Neural cell (in vitro differentiated cells): ENCODE measurements around the gene CHST1. TPM values are rescaled to one million over a fixed set of nuclear protein-coding genes. Genes with fewer than 3 reads are reported as not detected.

Experiments used
- H2AFZ ChIP-seq: fragments of 200-600, 300-800 bp; sonication (generic), shearing (Covaris generic); 2 replicates; pipeline ENCODE4 v1.6.0; 2014; ENCODE audit warnings: low read depth, mild to moderate bottlenecking, antibody characterized with exemption, low read length, moderate library complexity
- H3F3A ChIP-seq: fragments of 200-600 bp; shearing (Covaris generic); 2 replicates; pipeline ENCODE4 v1.6.1; 2016; ENCODE audit warnings: mild to moderate bottlenecking, moderate library complexity, mixed read lengths, antibody characterized with exemption, low read length; ENCODE audit not compliant: insufficient read depth, poor library complexity, severe bottlenecking
- H3K27ac ChIP-seq: fragments of 200-600, 300-800 bp; sonication (generic), shearing (Covaris generic); 2 replicates; pipeline ENCODE4 v1.5.1; 2014; ENCODE audit warnings: mild to moderate bottlenecking, low read length, moderate library complexity
- H3K27me3 ChIP-seq: fragments of 300-800, 200-600 bp; sonication (generic), shearing (Covaris generic); 2 replicates; pipeline ENCODE4 v1.6.0; 2014; ENCODE audit warnings: mild to moderate bottlenecking, low read depth, low read length, moderate library complexity; ENCODE audit not compliant: insufficient read depth
- H3K36me3 ChIP-seq: fragments of 300-800, 200-600 bp; sonication (generic), shearing (Covaris generic); 2 replicates; pipeline ENCODE4 v1.5.1; 2014; ENCODE audit warnings: mild to moderate bottlenecking, antibody characterized with exemption, low read length, moderate library complexity; ENCODE audit not compliant: insufficient read depth
- H3K4me2 ChIP-seq: fragments of 300-800, 200-600 bp; sonication (generic), shearing (Covaris generic); 2 replicates; pipeline ENCODE4 v1.6.0; 2014; ENCODE audit warnings: mild to moderate bottlenecking, low read length
- H3K4me3 ChIP-seq: fragments of 300-800, 200-600 bp; sonication (generic), shearing (Covaris generic); 2 replicates; pipeline ENCODE4 v1.5.1; 2014; ENCODE audit warnings: mild to moderate bottlenecking, low read length, moderate library complexity
- H3K79me2 ChIP-seq: fragments of 200-600 bp; shearing (Covaris generic); replicated peaks from 2 replicates; pipeline ENCODE4 v1.6.0; 2014; ENCODE audit warnings: mild to moderate bottlenecking, low read length, moderate library complexity; ENCODE audit not compliant: insufficient read depth
- H3K9ac ChIP-seq: fragments of 300-800, 200-600 bp; sonication (generic), shearing (Covaris generic); 2 replicates; pipeline ENCODE4 v1.6.1; 2016; ENCODE audit warnings: mild to moderate bottlenecking, low read length, mixed read lengths
- H3K9me2 ChIP-seq: fragments of 200-600 bp; shearing (Covaris generic); 2 replicates; pipeline ENCODE4 v1.6.1; 2016; ENCODE audit warnings: mild to moderate bottlenecking, low read length, mixed read lengths; ENCODE audit not compliant: insufficient read depth
- H3K9me3 ChIP-seq: fragments of 200-600, 300-800 bp; sonication (generic), shearing (Covaris generic); 2 replicates; pipeline ENCODE4 v1.6.1; 2016; ENCODE audit warnings: mild to moderate bottlenecking, mixed run types, low read length, moderate library complexity, mixed read lengths
- H4K20me1 ChIP-seq: fragments of 200-600 bp; shearing (Covaris generic); 2 replicates; pipeline ENCODE4 v1.6.1; 2016; ENCODE audit warnings: mild to moderate bottlenecking, mixed run types; ENCODE audit not compliant: insufficient read depth
- EP300 ChIP-seq: fragments of 450-650 bp; conservative IDR thresholded peaks from 2 replicates; pipeline ENCODE4 v1.6.1; 2014; ENCODE audit warnings: antibody characterized with exemption, mild to moderate bottlenecking, moderate library complexity; ENCODE audit not compliant: poor library complexity, severe bottlenecking
- EZH2 ChIP-seq: fragments of 200-600, 300-800 bp; shearing (Covaris generic), sonication (generic); IDR thresholded peaks from 2 replicates; pipeline ENCODE4 v1.6.1; 2014; ENCODE audit warnings: antibody characterized with exemption, low read length, borderline replicate concordance, mild to moderate bottlenecking; ENCODE audit not compliant: insufficient read depth, poor library complexity, severe bottlenecking
- MXI1 ChIP-seq: fragments of 450-650 bp; conservative IDR thresholded peaks from 2 replicates; pipeline ENCODE4 v1.6.1; 2014; ENCODE audit warnings: antibody characterized with exemption, mild to moderate bottlenecking; ENCODE audit not compliant: poor library complexity, severe bottlenecking
- POLR2AphosphoS5 ChIP-seq: IDR thresholded peaks from 2 replicates; pipeline ENCODE4 v1.6.1; 2012
- RAD21 ChIP-seq: fragments of 450-650 bp; conservative IDR thresholded peaks from 2 replicates; pipeline ENCODE4 v1.6.1; 2014; ENCODE audit warnings: antibody characterized with exemption, mild to moderate bottlenecking, moderate library complexity
- SMC3 ChIP-seq: fragments of 450-650 bp; conservative IDR thresholded peaks from 2 replicates; pipeline ENCODE4 v1.6.1; 2014; ENCODE audit warnings: antibody characterized with exemption, mild to moderate bottlenecking, moderate library complexity; ENCODE audit not compliant: poor library complexity
- TAF1 ChIP-seq: IDR thresholded peaks from 2 replicates; pipeline ENCODE4 v1.6.1; 2012; ENCODE audit warnings: low read depth
- polyA plus RNA-seq: library from polyadenylated mRNA; depleted of rRNA; stranded (reverse); fragments of >200 nt; gene quantifications from 2 replicates; pipeline ENCODE4 v1.2.3, GENCODE V29; 2014
- TF ChIP-seq, protein P1 (sequence below): IDR thresholded peaks from 2 replicates; pipeline ENCODE4 v1.6.1; 2012; ENCODE audit warnings: borderline replicate concordance
- TF ChIP-seq, protein P2 (sequence below): fragments of 450-650 bp; IDR thresholded peaks from 2 replicates; pipeline ENCODE4 v1.5.1; 2014; ENCODE audit warnings: antibody characterized with exemption, mild to moderate bottlenecking, moderate library complexity; ENCODE audit not compliant: poor library complexity, severe bottlenecking

Gene CHST1
- polyA plus RNA-seq, 1 donor from 2014 or later = 16.2 TPM

DNA sequence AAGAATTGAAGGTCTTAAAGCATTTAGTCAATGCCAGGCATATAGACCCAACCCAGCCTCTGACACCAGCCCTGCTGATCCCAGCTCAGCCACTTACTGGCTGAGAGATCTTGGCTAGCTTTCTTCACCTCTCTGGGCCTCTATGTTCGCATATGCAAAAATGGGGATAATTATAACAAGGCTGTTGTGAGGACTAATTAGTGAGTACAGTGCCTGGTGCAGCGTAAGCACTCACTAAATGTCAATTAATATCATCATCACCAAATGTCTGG lies 10.5 kb downstream of the CHST1 start (continued):
- TF ChIP-seq EP300 (no peak), POLR2AphosphoS5 (no peak), RAD21 (no peak)

DNA sequence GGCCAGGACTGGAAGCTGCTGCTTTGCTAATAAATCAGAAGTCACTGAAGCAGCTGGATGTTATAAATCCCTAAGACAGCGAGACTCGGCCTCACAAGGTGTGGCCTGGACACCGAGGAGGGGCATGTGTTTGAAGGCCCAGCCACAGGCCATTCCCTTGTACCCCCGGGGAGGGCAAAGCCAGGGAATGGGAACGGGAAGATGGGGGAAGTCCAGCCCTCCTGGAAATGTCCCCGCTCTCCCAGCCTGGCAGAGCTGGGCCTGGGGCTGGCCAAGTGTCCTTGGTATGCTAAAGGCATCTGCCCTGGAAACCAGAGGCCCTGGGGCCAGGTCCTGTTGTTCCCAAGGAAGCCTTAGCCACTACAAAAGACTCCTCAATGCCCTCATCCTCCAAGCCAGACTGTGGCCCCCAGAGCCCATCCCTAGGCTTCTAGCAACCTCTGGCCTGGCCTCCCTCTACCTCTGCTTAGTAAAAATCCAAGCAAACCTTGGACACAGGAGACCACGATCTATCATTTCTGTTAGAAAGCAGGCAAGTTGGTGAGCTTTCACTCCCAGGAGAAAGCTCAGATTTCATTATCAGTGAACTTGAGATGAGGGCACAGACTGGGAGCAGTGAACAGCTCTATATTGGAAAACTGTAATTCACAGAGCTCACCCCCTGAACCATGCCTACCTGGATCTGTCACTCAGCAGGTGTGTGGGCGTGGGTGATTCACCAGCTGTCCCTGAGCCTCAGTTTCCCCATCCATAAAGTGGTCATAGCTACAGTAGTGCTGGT lies 11.0 kb downstream of the CHST1 start:
- no peak overlapping the region for H3K27ac ChIP-seq
- peaks cover 13% of the 10 kb centered on the region for H3K79me2 ChIP-seq
- H3K9me3 ChIP-seq = no peaks in the 10 kb centered on the region
- no peak overlapping the region for H2AFZ ChIP-seq
- no peak for TF ChIP-seq MXI1
- no peak for TF ChIP-seq EZH2
- no peak for TF ChIP-seq RAD21
- TF ChIP-seq, protein P1, sequence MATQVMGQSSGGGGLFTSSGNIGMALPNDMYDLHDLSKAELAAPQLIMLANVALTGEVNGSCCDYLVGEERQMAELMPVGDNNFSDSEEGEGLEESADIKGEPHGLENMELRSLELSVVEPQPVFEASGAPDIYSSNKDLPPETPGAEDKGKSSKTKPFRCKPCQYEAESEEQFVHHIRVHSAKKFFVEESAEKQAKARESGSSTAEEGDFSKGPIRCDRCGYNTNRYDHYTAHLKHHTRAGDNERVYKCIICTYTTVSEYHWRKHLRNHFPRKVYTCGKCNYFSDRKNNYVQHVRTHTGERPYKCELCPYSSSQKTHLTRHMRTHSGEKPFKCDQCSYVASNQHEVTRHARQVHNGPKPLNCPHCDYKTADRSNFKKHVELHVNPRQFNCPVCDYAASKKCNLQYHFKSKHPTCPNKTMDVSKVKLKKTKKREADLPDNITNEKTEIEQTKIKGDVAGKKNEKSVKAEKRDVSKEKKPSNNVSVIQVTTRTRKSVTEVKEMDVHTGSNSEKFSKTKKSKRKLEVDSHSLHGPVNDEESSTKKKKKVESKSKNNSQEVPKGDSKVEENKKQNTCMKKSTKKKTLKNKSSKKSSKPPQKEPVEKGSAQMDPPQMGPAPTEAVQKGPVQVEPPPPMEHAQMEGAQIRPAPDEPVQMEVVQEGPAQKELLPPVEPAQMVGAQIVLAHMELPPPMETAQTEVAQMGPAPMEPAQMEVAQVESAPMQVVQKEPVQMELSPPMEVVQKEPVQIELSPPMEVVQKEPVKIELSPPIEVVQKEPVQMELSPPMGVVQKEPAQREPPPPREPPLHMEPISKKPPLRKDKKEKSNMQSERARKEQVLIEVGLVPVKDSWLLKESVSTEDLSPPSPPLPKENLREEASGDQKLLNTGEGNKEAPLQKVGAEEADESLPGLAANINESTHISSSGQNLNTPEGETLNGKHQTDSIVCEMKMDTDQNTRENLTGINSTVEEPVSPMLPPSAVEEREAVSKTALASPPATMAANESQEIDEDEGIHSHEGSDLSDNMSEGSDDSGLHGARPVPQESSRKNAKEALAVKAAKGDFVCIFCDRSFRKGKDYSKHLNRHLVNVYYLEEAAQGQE = no peak
- TF ChIP-seq, protein P2, sequence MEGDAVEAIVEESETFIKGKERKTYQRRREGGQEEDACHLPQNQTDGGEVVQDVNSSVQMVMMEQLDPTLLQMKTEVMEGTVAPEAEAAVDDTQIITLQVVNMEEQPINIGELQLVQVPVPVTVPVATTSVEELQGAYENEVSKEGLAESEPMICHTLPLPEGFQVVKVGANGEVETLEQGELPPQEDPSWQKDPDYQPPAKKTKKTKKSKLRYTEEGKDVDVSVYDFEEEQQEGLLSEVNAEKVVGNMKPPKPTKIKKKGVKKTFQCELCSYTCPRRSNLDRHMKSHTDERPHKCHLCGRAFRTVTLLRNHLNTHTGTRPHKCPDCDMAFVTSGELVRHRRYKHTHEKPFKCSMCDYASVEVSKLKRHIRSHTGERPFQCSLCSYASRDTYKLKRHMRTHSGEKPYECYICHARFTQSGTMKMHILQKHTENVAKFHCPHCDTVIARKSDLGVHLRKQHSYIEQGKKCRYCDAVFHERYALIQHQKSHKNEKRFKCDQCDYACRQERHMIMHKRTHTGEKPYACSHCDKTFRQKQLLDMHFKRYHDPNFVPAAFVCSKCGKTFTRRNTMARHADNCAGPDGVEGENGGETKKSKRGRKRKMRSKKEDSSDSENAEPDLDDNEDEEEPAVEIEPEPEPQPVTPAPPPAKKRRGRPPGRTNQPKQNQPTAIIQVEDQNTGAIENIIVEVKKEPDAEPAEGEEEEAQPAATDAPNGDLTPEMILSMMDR = no peak
- TF ChIP-seq TAF1 = no peak
- TF ChIP-seq SMC3 = no peak
- TF ChIP-seq EP300 = no peak
- TF ChIP-seq POLR2AphosphoS5 = no peak
- H3F3A ChIP-seq = no peaks in the 10 kb centered on the region
- H3K9me2 ChIP-seq = no peaks in the 10 kb centered on the region
- no peaks in the 10 kb centered on the region for H3K27me3 ChIP-seq
- no peaks in the 10 kb centered on the region for H4K20me1 ChIP-seq
- H3K9ac ChIP-seq = peak overlapping the region; percentile 27
- no peak overlapping the region for H3K4me3 ChIP-seq
- H3K36me3 ChIP-seq = peaks cover 7% of the 10 kb centered on the region
- H3K4me2 ChIP-seq = no peak overlapping the region

DNA sequence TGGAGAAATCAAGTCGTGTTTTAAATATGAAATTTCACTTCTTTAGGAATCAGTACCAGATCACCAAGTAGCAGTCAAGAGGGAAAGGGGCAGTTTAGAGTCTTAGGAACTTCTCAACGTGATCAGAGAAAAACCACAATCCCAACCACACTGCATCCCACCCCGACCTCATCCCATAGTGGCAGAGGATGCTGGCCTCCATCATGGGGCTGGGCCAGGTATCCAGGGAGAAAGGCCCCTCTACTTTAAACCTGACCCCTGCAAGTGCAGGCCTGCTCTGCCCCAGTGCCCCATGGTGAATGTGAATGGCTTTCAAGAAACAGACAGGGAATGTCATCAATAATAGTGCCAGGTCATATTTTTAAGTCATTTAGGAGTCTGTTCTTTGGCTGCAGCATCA lies 12.1 kb downstream of the CHST1 start:
- no peaks in the 10 kb centered on the region for H4K20me1 ChIP-seq
- no peaks in the 10 kb centered on the region for H3K9me2 ChIP-seq
- no peaks in the 10 kb centered on the region for H3K9me3 ChIP-seq
- TF ChIP-seq EP300 (no peak), RAD21 (no peak), MXI1 (no peak), TAF1 (no peak), POLR2AphosphoS5 (no peak), EZH2 (no peak), SMC3 (no peak)
- TF ChIP-seq, protein P2 = no peak
- peaks cover 11% of the 10 kb centered on the region for H3K79me2 ChIP-seq
- peaks cover 7% of the 10 kb centered on the region for H3K36me3 ChIP-seq
- H2AFZ ChIP-seq = no peak overlapping the region
- no peak overlapping the region for H3K4me2 ChIP-seq
- H3K9ac ChIP-seq = no peak overlapping the region
- H3K27me3 ChIP-seq = no peaks in the 10 kb centered on the region
- no peak overlapping the region for H3K4me3 ChIP-seq
- H3F3A ChIP-seq = no peaks in the 10 kb centered on the region
- no peak overlapping the region for H3K27ac ChIP-seq
